Transverse colon (tissue), 4 donors: ENCODE results near the gene CD84.
"Not testable (repeated sequence)": the region's sequence is repeated elsewhere in the genome, so short reads cannot be mapped to it uniquely, and the experiment has no call there.

Experiments
- CTCF ChIP-seq, 5 experiments: fragments of 200-600 bp in 3 of 5; fragments of 450-650 bp in 2 of 5; sonication (generic) in 3 of 5; IDR thresholded peaks; 1 replicate in 2 of 5; 2 replicates in 3 of 5; pipeline ENCODE4 v1.5.1; 2016 to 2017; ENCODE audit warnings: antibody characterized with exemption in 5 of 5, inconsistent platforms in 3 of 5, mild to moderate bottlenecking in 2 of 5, moderate library complexity in 1 of 5
- POLR2A ChIP-seq: fragments of 450-650 bp; IDR thresholded peaks from one replicate; pipeline ENCODE4 v1.6.1; 2016; ENCODE audit warnings: antibody characterized with exemption, mild to moderate bottlenecking, moderate library complexity
- POLR2AphosphoS5 ChIP-seq, 3 donors: sonication (generic); formaldehyde crosslinking; IDR thresholded peaks; one replicate each; pipeline ENCODE4 v1.6.1; 2016; ENCODE audit warnings: antibody characterized with exemption in 3 of 3

GRCh38 chr1:160562745-160563144 is 16.6 kb downstream of the CD84 start:
- not testable (repeated sequence) for TF ChIP-seq POLR2AphosphoS5 (IDR thresholded peaks at IDR 0.05); POLR2A; CTCF (IDR thresholded peaks at IDR 0.05)
